ENCODE results near the gene ERRFI1.

The ERRFI1 gene

GRCh38 chr1:8042134-8042533 lies 16.0 kb upstream of the ERRFI1 start:
- DNase-seq (ENCODE audit: low spot score), result no peak

GRCh38 chr1:8040586-8040985 lies 14.5 kb upstream of the ERRFI1 start:
- DNase-seq (ENCODE audit: low spot score), result no peak

- no peak for DNase-seq (ENCODE audit: low spot score)
Measured at GRCh38 chr1:8039071-8039470, 13.0 kb upstream of the ERRFI1 start.

- DNase-seq (ENCODE audit: low spot score), result no peak
Measured at GRCh38 chr1:8035289-8035688, 9.2 kb upstream of the ERRFI1 start.

GRCh38 chr1:8033322-8033721 lies 7.2 kb upstream of the ERRFI1 start:
- DNase-seq (ENCODE audit: low spot score), result no peak

- no peak for DNase-seq (ENCODE audit: low spot score)
Measured at GRCh38 chr1:8032366-8032910, 6.3 kb upstream of the ERRFI1 start.

GRCh38 chr1:8031176-8031785 lies 5.2 kb upstream of the ERRFI1 start:
- no peak for DNase-seq (ENCODE audit: low spot score)

- DNase-seq (ENCODE audit: low spot score), result no peak
Measured at GRCh38 chr1:8028571-8028910, 2.4 kb upstream of the ERRFI1 start.

- no peak for DNase-seq (ENCODE audit: low spot score)
Measured at GRCh38 chr1:8027748-8028570, 1.9 kb upstream of the ERRFI1 start.

- DNase-seq (ENCODE audit: low spot score), result no peak
Measured at GRCh38 chr1:8026976-8027747, 1.1 kb upstream of the ERRFI1 start.

- DNase-seq (ENCODE audit: low spot score), result no peak
Measured at GRCh38 chr1:8025671-8026144, 401 bp downstream of the ERRFI1 start.

- DNase-seq (ENCODE audit: low spot score), result no peak
Measured at GRCh38 chr1:8025061-8025670, 943 bp downstream of the ERRFI1 start.

- DNase-seq (ENCODE audit: low spot score), result no peak
Measured at GRCh38 chr1:8024329-8024728, 1.8 kb downstream of the ERRFI1 start.

GRCh38 chr1:8023995-8024313 lies 2.2 kb downstream of the ERRFI1 start:
- DNase-seq (ENCODE audit: low spot score), result no peak

- DNase-seq (ENCODE audit: low spot score), result no peak
Measured at GRCh38 chr1:8023287-8023994, 2.7 kb downstream of the ERRFI1 start.

- DNase-seq (ENCODE audit: low spot score), result no peak
Measured at GRCh38 chr1:8022395-8023286, 3.5 kb downstream of the ERRFI1 start.

- no peak for DNase-seq (ENCODE audit: low spot score)
Measured at GRCh38 chr1:8021676-8022266, 4.3 kb downstream of the ERRFI1 start.

GRCh38 chr1:8020032-8020431 lies 6.1 kb downstream of the ERRFI1 start:
- no peak for DNase-seq (ENCODE audit: low spot score)

- no peak for DNase-seq (ENCODE audit: low spot score)
Measured at GRCh38 chr1:8019229-8019620, 6.9 kb downstream of the ERRFI1 start.

GRCh38 chr1:8018492-8019228 lies 7.4 kb downstream of the ERRFI1 start:
- no peak for DNase-seq (ENCODE audit: low spot score)
